SK-N-MC (cell line): ENCODE measurements around the gene PDE11A.

Source experiments
- EZH2 ChIP-seq: fragments of 200-600 bp; sonication (generic); IDR thresholded peaks from one replicate; pipeline ENCODE4 v1.6.1; 2017; ENCODE audit warnings: antibody characterized with exemption
- POLR2AphosphoS5 ChIP-seq: IDR thresholded peaks from 2 replicates; pipeline ENCODE4 v1.6.1; 2012; ENCODE audit warnings: mild to moderate bottlenecking, low read depth, low read length, borderline replicate concordance

- no peak for TF ChIP-seq EZH2
- TF ChIP-seq POLR2AphosphoS5: no peak
These were observed 381.4 kb downstream of the PDE11A start for GRCh38 chr2:177691177-177691576.
